ENCODE measurements around the gene LSM8. TPM values are rescaled to one million over a fixed set of nuclear protein-coding genes. Genes with fewer than 3 reads are reported as not detected.

LSM8 gene
- total and polyA plus RNA-seq, 4 donors, result 22.9 to 70.8 (median 32.7) TPM

DNA sequence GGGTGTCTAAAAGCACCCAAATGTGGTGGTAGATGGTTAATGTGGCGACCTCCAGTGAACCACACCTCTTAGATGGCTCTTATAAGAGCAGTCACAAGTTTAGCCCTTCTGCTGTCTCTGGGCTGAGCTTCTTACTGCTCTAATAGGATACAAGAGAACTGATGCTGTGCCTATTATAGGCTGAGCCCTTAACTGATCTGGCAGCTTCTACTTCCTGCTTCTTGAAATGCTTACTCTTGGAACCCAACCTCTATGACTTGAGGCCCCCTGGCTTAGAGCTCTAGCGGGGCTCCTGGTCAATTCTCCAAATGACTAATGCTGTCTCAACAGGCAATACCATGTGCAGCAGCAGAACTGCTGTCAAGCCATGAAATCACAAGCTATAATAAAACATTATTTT is 35.0 kb upstream of the LSM8 start:
- ATAC-seq (ENCODE audit: insufficient read depth, low FRiP score) (no peak), DNase-seq (peak in 1 of 3 donors; percentile 41)
- H3K27ac ChIP-seq (ENCODE audit: low read depth in 1 of 2, low read length in 1 of 2), result no peak overlapping the region
- TF ChIP-seq, protein P1, sequence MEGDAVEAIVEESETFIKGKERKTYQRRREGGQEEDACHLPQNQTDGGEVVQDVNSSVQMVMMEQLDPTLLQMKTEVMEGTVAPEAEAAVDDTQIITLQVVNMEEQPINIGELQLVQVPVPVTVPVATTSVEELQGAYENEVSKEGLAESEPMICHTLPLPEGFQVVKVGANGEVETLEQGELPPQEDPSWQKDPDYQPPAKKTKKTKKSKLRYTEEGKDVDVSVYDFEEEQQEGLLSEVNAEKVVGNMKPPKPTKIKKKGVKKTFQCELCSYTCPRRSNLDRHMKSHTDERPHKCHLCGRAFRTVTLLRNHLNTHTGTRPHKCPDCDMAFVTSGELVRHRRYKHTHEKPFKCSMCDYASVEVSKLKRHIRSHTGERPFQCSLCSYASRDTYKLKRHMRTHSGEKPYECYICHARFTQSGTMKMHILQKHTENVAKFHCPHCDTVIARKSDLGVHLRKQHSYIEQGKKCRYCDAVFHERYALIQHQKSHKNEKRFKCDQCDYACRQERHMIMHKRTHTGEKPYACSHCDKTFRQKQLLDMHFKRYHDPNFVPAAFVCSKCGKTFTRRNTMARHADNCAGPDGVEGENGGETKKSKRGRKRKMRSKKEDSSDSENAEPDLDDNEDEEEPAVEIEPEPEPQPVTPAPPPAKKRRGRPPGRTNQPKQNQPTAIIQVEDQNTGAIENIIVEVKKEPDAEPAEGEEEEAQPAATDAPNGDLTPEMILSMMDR (IDR thresholded peaks at IDR 0.05; ENCODE audit: control extremely low read depth, extremely low read depth), result no peak
- no peaks in the 10 kb centered on the region for H3K36me3 ChIP-seq (ENCODE audit: control insufficient read depth in 4 of 4, insufficient read depth in 4 of 4, low read length in 4 of 4)
- H3K9ac ChIP-seq (ENCODE audit: insufficient read depth in 1 of 2, low read length in 2 of 2), result no peak overlapping the region
- H3K9me3 ChIP-seq (ENCODE audit: control insufficient read depth in 4 of 4, insufficient read depth in 3 of 4, low read length in 3 of 4), result no peaks in the 10 kb centered on the region
- H3K4me1 ChIP-seq (ENCODE audit: control insufficient read depth in 5 of 5, insufficient read depth in 5 of 5, low read length in 5 of 5), result peaks cover 0 to 8% (median 0%) of the 10 kb centered on the region in 5 donors
- 72 to 82% methylated on average over 2 of the region's 2 CpGs for WGBS, 2 donors
- H3K27me3 ChIP-seq (ENCODE audit: control insufficient read depth in 3 of 3, insufficient read depth in 3 of 3, low read length in 2 of 3), result no peaks in the 10 kb centered on the region
- H3K4me3 ChIP-seq, result no peak overlapping the region

DNA sequence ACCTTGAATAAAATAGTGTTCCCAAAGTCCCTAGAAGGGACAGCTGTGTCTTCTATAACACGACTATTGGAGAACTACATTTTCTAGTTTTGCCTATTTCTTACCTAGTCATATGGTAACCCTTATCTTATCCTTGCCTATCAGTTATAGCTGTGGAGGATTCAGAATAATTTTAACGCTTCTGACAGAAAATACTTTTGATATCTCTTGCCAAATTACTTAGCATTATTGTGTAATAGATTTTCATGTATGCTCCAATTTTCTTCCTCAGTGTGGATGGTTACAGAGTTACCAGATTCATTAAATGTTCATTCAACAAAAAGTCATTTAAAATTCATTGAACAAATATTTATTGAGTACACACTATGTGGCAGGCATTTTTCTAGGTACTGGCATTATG is 34.6 kb upstream of the LSM8 start:
- H3K4me1 ChIP-seq (ENCODE audit: control insufficient read depth in 5 of 5, insufficient read depth in 5 of 5, low read length in 5 of 5), result peaks cover 0 to 8% (median 0%) of the 10 kb centered on the region in 5 donors
- H3K27me3 ChIP-seq (ENCODE audit: control insufficient read depth in 3 of 3, insufficient read depth in 3 of 3, low read length in 2 of 3), result no peaks in the 10 kb centered on the region
- H3K4me3 ChIP-seq, result no peak overlapping the region
- DNase-seq (peak in 1 of 3 donors; percentile 8), ATAC-seq (ENCODE audit: insufficient read depth, low FRiP score) (no peak)
- WGBS, 2 donors, result 80 to 89% methylated on average over 2 of the region's 2 CpGs
- no peak overlapping the region for H3K27ac ChIP-seq (ENCODE audit: low read depth in 1 of 2, low read length in 1 of 2)
- H3K36me3 ChIP-seq (ENCODE audit: control insufficient read depth in 4 of 4, insufficient read depth in 4 of 4, low read length in 4 of 4), result no peaks in the 10 kb centered on the region
- no peaks in the 10 kb centered on the region for H3K9me3 ChIP-seq (ENCODE audit: control insufficient read depth in 4 of 4, insufficient read depth in 3 of 4, low read length in 3 of 4)
- no peak overlapping the region for H3K9ac ChIP-seq (ENCODE audit: insufficient read depth in 1 of 2, low read length in 2 of 2)
- TF ChIP-seq, protein P1 (IDR thresholded peaks at IDR 0.05; ENCODE audit: control extremely low read depth, extremely low read depth), result no peak

DNA sequence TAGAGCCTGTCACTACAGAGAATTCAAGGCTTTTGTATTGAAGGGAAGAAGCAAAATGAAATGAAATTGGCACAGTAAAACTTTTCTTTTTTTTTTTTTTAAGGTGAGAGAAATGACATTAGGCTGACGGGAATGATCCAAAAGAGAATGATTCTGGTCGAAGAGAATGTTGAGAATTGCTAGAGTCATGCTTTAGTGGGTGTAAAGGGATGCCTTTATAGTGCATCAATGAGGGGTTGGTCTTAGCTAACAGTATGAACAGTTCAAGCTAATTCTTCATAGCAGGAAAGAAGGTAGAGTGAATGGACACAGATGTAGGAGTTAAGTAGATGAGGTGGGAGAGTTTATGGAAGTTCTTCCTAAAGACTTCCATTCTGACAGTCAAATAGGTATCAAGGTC is 32.3 kb upstream of the LSM8 start:
- ATAC-seq (ENCODE audit: insufficient read depth, low FRiP score), result no peak
- Histone ChIP-seq H3K36me3 (ENCODE audit: control insufficient read depth in 4 of 4, insufficient read depth in 4 of 4, low read length in 4 of 4) (no peaks in the 10 kb centered on the region), H3K27ac (ENCODE audit: low read depth in 1 of 2, low read length in 1 of 2) (no peak overlapping the region), H3K9ac (ENCODE audit: insufficient read depth in 1 of 2, low read length in 2 of 2) (no peak overlapping the region), H3K27me3 (ENCODE audit: control insufficient read depth in 3 of 3, insufficient read depth in 3 of 3, low read length in 2 of 3) (no peaks in the 10 kb centered on the region), H3K9me3 (ENCODE audit: control insufficient read depth in 4 of 4, insufficient read depth in 3 of 4, low read length in 3 of 4) (no peaks in the 10 kb centered on the region), H3K4me1 (ENCODE audit: control insufficient read depth in 5 of 5, insufficient read depth in 5 of 5, low read length in 5 of 5) (peaks cover 0 to 8% (median 0%) of the 10 kb centered on the region in 5 donors), H3K4me3 (no peak overlapping the region)
- TF ChIP-seq, protein P1 (IDR thresholded peaks at IDR 0.05; ENCODE audit: control extremely low read depth, extremely low read depth), result no peak
- DNase-seq, result no peak
- WGBS, 2 donors, result 74 to 84% methylated on average over 2 of the region's 2 CpGs

DNA sequence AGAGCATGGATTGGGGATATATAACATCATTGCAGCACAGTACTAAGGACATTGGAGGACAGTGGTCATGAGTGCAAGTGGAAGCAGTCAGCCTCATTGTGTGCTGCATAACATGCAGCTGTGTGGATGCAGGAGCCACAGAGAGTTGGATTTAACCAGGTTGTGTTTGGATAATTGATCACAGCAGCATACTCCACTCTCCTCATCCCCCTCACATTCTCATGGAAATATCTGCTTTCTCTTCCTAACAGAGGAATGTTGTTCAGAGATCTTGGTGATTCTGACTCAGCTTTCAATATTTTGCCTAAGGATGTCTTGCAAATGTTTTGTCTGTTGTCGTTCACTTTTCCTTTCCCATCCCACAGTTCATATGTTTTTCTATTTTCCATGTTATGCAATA is 31.8 kb upstream of the LSM8 start:
- Histone ChIP-seq H3K36me3 (ENCODE audit: control insufficient read depth in 4 of 4, insufficient read depth in 4 of 4, low read length in 4 of 4) (no peaks in the 10 kb centered on the region), H3K4me3 (no peak overlapping the region), H3K9ac (ENCODE audit: insufficient read depth in 1 of 2, low read length in 2 of 2) (no peak overlapping the region), H3K27ac (ENCODE audit: low read depth in 1 of 2, low read length in 1 of 2) (no peak overlapping the region), H3K4me1 (ENCODE audit: control insufficient read depth in 5 of 5, insufficient read depth in 5 of 5, low read length in 5 of 5) (peaks cover 0 to 8% (median 0%) of the 10 kb centered on the region in 5 donors), H3K27me3 (ENCODE audit: control insufficient read depth in 3 of 3, insufficient read depth in 3 of 3, low read length in 2 of 3) (no peaks in the 10 kb centered on the region), H3K9me3 (ENCODE audit: control insufficient read depth in 4 of 4, insufficient read depth in 3 of 4, low read length in 3 of 4) (no peaks in the 10 kb centered on the region)
- TF ChIP-seq, protein P1 (IDR thresholded peaks at IDR 0.05; ENCODE audit: control extremely low read depth, extremely low read depth), result no peak
- WGBS, 2 donors, result 55 to 77% methylated on average over 1 of the region's 1 CpG
- no peak for ATAC-seq (ENCODE audit: insufficient read depth, low FRiP score)
- DNase-seq, result no peak
